ENCODE results near the gene NLGN1.

DNA sequence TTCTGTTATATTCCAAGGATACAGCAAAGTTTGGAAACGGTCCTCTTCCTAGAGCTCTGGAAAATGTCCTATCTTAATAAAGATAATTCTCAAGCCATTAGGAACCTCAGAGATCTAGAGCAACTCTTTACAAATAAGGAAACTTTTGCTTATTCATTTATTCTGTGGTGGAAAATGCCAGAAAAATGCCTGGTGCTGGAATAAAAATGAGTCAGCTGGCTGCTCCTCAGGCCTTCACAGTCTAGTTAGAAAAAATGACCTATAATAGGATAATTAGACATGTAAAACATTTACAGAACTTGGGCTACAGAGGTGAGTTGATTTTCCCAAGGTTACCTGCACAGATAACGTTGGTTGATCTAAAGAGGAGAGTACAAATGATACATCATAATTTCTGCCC lies 372.5 kb downstream of the NLGN1 start:
- TF ChIP-seq, protein P1, sequence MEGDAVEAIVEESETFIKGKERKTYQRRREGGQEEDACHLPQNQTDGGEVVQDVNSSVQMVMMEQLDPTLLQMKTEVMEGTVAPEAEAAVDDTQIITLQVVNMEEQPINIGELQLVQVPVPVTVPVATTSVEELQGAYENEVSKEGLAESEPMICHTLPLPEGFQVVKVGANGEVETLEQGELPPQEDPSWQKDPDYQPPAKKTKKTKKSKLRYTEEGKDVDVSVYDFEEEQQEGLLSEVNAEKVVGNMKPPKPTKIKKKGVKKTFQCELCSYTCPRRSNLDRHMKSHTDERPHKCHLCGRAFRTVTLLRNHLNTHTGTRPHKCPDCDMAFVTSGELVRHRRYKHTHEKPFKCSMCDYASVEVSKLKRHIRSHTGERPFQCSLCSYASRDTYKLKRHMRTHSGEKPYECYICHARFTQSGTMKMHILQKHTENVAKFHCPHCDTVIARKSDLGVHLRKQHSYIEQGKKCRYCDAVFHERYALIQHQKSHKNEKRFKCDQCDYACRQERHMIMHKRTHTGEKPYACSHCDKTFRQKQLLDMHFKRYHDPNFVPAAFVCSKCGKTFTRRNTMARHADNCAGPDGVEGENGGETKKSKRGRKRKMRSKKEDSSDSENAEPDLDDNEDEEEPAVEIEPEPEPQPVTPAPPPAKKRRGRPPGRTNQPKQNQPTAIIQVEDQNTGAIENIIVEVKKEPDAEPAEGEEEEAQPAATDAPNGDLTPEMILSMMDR (IDR thresholded peaks at IDR 0.05): no peak
- no peak for TF ChIP-seq EP300 (IDR thresholded peaks at IDR 0.05)
